ENCODE results near the gene SCN7A.

The SCN7A gene

DNA sequence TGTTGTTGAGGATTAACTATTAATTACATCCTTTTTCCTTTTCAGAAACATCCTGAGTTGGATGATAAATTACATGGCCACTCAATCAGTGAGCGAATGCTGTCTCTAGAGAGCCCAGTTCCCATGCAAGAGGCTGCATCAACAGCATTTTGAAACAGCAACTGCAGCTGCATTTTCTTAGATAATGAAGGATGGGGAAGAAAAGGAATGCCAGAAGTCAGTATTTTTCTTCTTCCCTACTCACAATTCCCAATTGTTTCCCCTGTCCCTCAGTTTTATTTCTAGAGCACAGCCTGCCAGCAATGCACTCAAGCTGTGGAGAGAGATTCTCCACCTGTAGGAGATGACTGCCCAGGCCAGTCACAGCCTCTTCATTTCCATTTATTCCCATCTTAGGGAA, 6.9 kb downstream of the SCN7A start:
- ChIA-PET POLR2A (no interaction called here), CTCF (no interaction called here)
- no peak for DNase-seq (ENCODE audit: low read depth, low spot score)
- TF ChIP-seq, protein P1, sequence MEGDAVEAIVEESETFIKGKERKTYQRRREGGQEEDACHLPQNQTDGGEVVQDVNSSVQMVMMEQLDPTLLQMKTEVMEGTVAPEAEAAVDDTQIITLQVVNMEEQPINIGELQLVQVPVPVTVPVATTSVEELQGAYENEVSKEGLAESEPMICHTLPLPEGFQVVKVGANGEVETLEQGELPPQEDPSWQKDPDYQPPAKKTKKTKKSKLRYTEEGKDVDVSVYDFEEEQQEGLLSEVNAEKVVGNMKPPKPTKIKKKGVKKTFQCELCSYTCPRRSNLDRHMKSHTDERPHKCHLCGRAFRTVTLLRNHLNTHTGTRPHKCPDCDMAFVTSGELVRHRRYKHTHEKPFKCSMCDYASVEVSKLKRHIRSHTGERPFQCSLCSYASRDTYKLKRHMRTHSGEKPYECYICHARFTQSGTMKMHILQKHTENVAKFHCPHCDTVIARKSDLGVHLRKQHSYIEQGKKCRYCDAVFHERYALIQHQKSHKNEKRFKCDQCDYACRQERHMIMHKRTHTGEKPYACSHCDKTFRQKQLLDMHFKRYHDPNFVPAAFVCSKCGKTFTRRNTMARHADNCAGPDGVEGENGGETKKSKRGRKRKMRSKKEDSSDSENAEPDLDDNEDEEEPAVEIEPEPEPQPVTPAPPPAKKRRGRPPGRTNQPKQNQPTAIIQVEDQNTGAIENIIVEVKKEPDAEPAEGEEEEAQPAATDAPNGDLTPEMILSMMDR (IDR thresholded peaks at IDR 0.05; ENCODE audit: insufficient read depth, low read length, missing control alignments): no peak
- no peak overlapping the region for H3K4me3 ChIP-seq (ENCODE audit: low read depth, low read length)

GRCh38 chr2:166485558-166486178, 8.4 kb downstream of the SCN7A start:
- CTCF ChIA-PET: interaction anchor here (1.5 kb wide), 1 partner anchor 15 kb away, joined by 3 read pairs; no protein-coding TSS in a partner anchor
- POLR2A ChIA-PET: no interaction called here
- no peak overlapping the region for H3K4me3 ChIP-seq (ENCODE audit: low read depth, low read length)
- TF ChIP-seq, protein P1 (IDR thresholded peaks at IDR 0.05; ENCODE audit: insufficient read depth, low read length, missing control alignments): no peak
- no peak for DNase-seq (ENCODE audit: low read depth, low spot score)

GRCh38 chr2:166472332-166472731, 21.7 kb downstream of the SCN7A start:
- ChIA-PET CTCF (no interaction called here), POLR2A (interaction anchor here (0.7 kb wide), 1 partner anchor 21 kb away, joined by 3 read pairs; no protein-coding TSS in a partner anchor)
- DNase-seq (ENCODE audit: low read depth, low spot score): no peak
- TF ChIP-seq, protein P1 (IDR thresholded peaks at IDR 0.05; ENCODE audit: insufficient read depth, low read length, missing control alignments): no peak
- H3K4me3 ChIP-seq (ENCODE audit: low read depth, low read length): no peak overlapping the region

DNA sequence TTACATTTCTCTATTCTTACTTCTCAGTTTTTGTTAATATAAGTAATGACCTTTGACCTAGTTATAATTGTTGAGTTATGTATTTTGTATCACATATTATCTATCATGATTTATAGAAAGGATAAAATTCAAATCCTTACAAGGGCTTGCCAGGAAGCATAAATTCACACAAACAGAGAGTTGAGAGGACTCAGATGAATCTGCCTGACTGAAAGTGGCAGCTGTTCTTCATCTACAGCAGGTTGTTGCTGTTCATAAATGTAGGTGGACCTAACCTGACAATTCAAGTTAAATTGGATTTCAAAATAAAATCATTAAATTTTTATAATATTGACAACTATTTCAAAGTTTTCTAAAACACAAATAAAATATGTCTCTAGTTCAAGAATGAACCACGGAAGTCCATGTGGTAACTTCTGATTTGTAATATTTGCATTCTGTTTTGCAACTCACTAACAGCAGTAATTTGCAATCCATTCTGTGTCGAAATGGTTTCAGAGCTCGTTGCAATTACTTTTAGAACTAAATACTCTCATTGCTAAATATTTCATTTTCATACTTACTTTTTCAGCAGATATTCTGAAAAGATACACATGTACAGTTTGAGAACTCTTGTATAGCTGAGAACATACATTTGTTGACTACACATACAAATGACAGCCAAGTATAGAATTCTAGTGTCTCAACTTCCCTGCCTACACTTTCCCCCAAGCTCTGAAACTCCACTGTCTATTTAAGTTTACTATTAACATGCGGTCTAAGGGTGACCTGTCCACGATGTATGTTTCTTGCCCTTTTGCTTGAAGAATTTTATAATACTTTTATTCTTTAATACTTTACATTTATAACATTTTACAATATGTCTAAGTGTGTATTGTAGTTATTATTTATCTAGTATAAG, 25.7 kb downstream of the SCN7A start:
- ChIA-PET CTCF (no interaction called here), POLR2A (no interaction called here)
- no peak overlapping the region for H3K4me3 ChIP-seq (ENCODE audit: low read depth, low read length)
- DNase-seq (ENCODE audit: low read depth, low spot score): no peak
- TF ChIP-seq, protein P1 (IDR thresholded peaks at IDR 0.05; ENCODE audit: insufficient read depth, low read length, missing control alignments): no peak

GRCh38 chr2:166464187-166464586, 29.9 kb downstream of the SCN7A start:
- ChIA-PET POLR2A (no interaction called here), CTCF (interaction anchor here (1.0 kb wide), 1 partner anchor 336 kb away, joined by 3 read pairs; no protein-coding TSS in a partner anchor)

More at GRCh38 chr2:166464187-166464586, 29.9 kb downstream of the SCN7A start:
- DNase-seq (ENCODE audit: low read depth, low spot score): no peak
- H3K4me3 ChIP-seq (ENCODE audit: low read depth, low read length): no peak overlapping the region
- TF ChIP-seq, protein P1 (IDR thresholded peaks at IDR 0.05; ENCODE audit: insufficient read depth, low read length, missing control alignments): no peak

Data from AG04449 (cell line).